Measurements from ENCODE around the gene AP5B1. TPM values are rescaled to one million over a fixed set of nuclear protein-coding genes. Genes with fewer than 3 reads are reported as not detected.

AP5B1 gene
- total and polyA plus RNA-seq, 2 of the 8 experiments (the other 6 are each of a cell fraction or from before 2014, with no cell fraction given) = 7.6 to 10.0 TPM

- no peaks in the 10 kb centered on the region for H3K36me3 ChIP-seq (ENCODE audit: control insufficient read depth in 2 of 4, insufficient read depth in 4 of 4, low read length in 3 of 4)
- no peak overlapping the region for H2BK15ac ChIP-seq (ENCODE audit: low read length)
- no peak overlapping the region for H4K91ac ChIP-seq (replicated peaks; ENCODE audit: insufficient read length, low read length)
- no peak overlapping the region for H2AK5ac ChIP-seq (ENCODE audit: low read depth, low read length)
- H4K20me1 ChIP-seq (replicated peaks in 1 of 2; ENCODE audit: control insufficient read depth in 1 of 2, insufficient read depth in 2 of 2, low read length in 2 of 2) = no peaks in the 10 kb centered on the region
- ChIA-PET CTCF (ENCODE audit: partially characterized antibody) (interaction anchor here (0.8 to 1.6 kb wide), 3 partner anchors 14 to 459 kb away, joined by 3 read pairs; no protein-coding TSS in a partner anchor), POLR2A (ENCODE audit: partially characterized antibody) (no interaction called here)
- H3K4me2 ChIP-seq (ENCODE audit: insufficient read depth in 1 of 2, low read depth in 2 of 2, low read length in 2 of 2) = no peak overlapping the region
- no peaks in the 10 kb centered on the region for H3K4me1 ChIP-seq (replicated peaks in 1 of 4; ENCODE audit: control insufficient read depth in 3 of 4, insufficient read depth in 4 of 4, low read length in 3 of 4)
- WGBS, 2 experiments (ENCODE audit: extremely low coverage in 1 of 2, insufficient coverage in 1 of 2, insufficient read length in 1 of 2, insufficient replicate concordance in 2 of 2, low coverage in 1 of 2, low lambda C conversion rate in 2 of 2, missing lambda C conversion rate in 1 of 2) = 89% methylated on average over 7 of the region's 7 CpGs; no CpG with 5 or more reads in 1 of the 2 experiments
- H3K27me3 ChIP-seq (replicated peaks in 1 of 4; ENCODE audit: control insufficient read depth in 3 of 4, extremely low read depth in 1 of 4, insufficient read depth in 3 of 4, low read length in 3 of 4) = no peaks in the 10 kb centered on the region
- H4K8ac ChIP-seq (ENCODE audit: extremely low read depth, insufficient read depth, low read length) = no peak overlapping the region
- H3K14ac ChIP-seq (ENCODE audit: insufficient read length) = no peak overlapping the region
- TF ChIP-seq NRF1 (IDR thresholded peaks at IDR 0.05; ENCODE audit: low read depth, low read length) (no peak), CREB1 (IDR thresholded peaks at IDR 0.05) (no peak), EP300 (IDR thresholded peaks at IDR 0.05; ENCODE audit: borderline replicate concordance in 1 of 2, low read depth in 2 of 2, low read length in 2 of 2) (no peak), RFX5 (IDR thresholded peaks at IDR 0.05; ENCODE audit: borderline replicate concordance, low read depth, low read length) (no peak)
- no peak overlapping the region for H3K9ac ChIP-seq (replicated peaks in 1 of 4; ENCODE audit: extremely low read depth in 1 of 4, low read depth in 3 of 4, low read length in 3 of 4)
- no peak overlapping the region for H2BK20ac ChIP-seq (ENCODE audit: low read length)
- H3K56ac ChIP-seq (replicated peaks; ENCODE audit: insufficient read length, low read depth, low read length) = no peak overlapping the region
- H3K79me1 ChIP-seq (ENCODE audit: low read depth, low read length) = no peaks in the 10 kb centered on the region
- H2BK120ac ChIP-seq (replicated peaks; ENCODE audit: low read depth, low read length) = no peak overlapping the region
- no peak overlapping the region for H3K18ac ChIP-seq (ENCODE audit: extremely low read depth, low read length)
- H3K4ac ChIP-seq (replicated peaks; ENCODE audit: insufficient read length, low read depth, low read length) = no peak overlapping the region
- H3K79me2 ChIP-seq (ENCODE audit: control insufficient read depth in 1 of 2, insufficient read depth in 2 of 2, low read length in 2 of 2) = no peaks in the 10 kb centered on the region; a peak in 1 of 4 replicates
- H3K23ac ChIP-seq (ENCODE audit: insufficient read length) = no peak overlapping the region
- DNase-seq (ENCODE audit: low read depth in 1 of 2, low spot score in 2 of 2) (no peak), FAIRE-seq (no peak)
- no peak overlapping the region for H3K27ac ChIP-seq (ENCODE audit: low read depth, low read length)
- no peaks in the 10 kb centered on the region for H3K23me2 ChIP-seq (ENCODE audit: low read depth, low read length)
- peaks cover 0 to 10% of the 10 kb centered on the region in 2 experiments; a peak in 2 of 4 replicates for H3K9me3 ChIP-seq (ENCODE audit: insufficient read depth in 2 of 2, low read depth in 1 of 2, low read length in 1 of 2)
- H4K5ac ChIP-seq (ENCODE audit: insufficient read length, low read depth, low read length) = no peak overlapping the region
- no peak overlapping the region for H2BK12ac ChIP-seq (ENCODE audit: low read depth, low read length)
- H2AFZ ChIP-seq (ENCODE audit: low read length) = no peak overlapping the region
- H3K4me3 ChIP-seq (ENCODE audit: extremely low read depth in 1 of 4, insufficient read depth in 2 of 4, low read depth in 3 of 4, low read length in 4 of 4) = no peak overlapping the region
- H2BK5ac ChIP-seq (ENCODE audit: low read depth, low read length) = no peak overlapping the region
Observed at GRCh38 chr11:65766535-65766934, 14.2 kb downstream of the AP5B1 start.
